Panc1 (cell line): ENCODE results near the gene PRODH.
"Not testable (repeated sequence)": the region's sequence is repeated elsewhere in the genome, so short reads cannot be mapped to it uniquely, and the experiment has no call there.

ENCODE experiments used
- CTCF ChIP-seq: fragments of 450-650 bp; IDR thresholded peaks from 2 replicates; pipeline ENCODE4 v1.5.1; 2017; ENCODE audit warnings: mild to moderate bottlenecking
- POLR2AphosphoS5 ChIP-seq: IDR thresholded peaks from 2 replicates; pipeline ENCODE4 v1.6.1; 2012; ENCODE audit warnings: mild to moderate bottlenecking, low read depth, low read length, moderate library complexity
- REST ChIP-seq, 2 experiments: IDR thresholded peaks; 2 replicates each; pipeline ENCODE4 v1.6.1; 2011 to 2012; ENCODE audit warnings: low read depth in 2 of 2, control low read depth in 1 of 2, low read length in 1 of 2, mild to moderate bottlenecking in 1 of 2, moderate library complexity in 1 of 2; ENCODE audit not compliant: insufficient read depth in 1 of 2
- TCF7L2 ChIP-seq: IDR thresholded peaks from 2 replicates; pipeline ENCODE4 v1.6.1; 2011; ENCODE audit warnings: mild to moderate bottlenecking, low read depth, low read length, inconsistent platforms

GRCh38 chr22:18972591-18972990 lies 36.5 kb upstream of the PRODH start:
- not testable (repeated sequence) for TF ChIP-seq CTCF; REST (IDR thresholded peaks at IDR 0.05; ENCODE audit: insufficient read depth in 1 of 2, low read depth in 2 of 2, low read length in 1 of 2); POLR2AphosphoS5; TCF7L2
